Measurements from ENCODE around the gene RGS6.

Gene RGS6

DNA sequence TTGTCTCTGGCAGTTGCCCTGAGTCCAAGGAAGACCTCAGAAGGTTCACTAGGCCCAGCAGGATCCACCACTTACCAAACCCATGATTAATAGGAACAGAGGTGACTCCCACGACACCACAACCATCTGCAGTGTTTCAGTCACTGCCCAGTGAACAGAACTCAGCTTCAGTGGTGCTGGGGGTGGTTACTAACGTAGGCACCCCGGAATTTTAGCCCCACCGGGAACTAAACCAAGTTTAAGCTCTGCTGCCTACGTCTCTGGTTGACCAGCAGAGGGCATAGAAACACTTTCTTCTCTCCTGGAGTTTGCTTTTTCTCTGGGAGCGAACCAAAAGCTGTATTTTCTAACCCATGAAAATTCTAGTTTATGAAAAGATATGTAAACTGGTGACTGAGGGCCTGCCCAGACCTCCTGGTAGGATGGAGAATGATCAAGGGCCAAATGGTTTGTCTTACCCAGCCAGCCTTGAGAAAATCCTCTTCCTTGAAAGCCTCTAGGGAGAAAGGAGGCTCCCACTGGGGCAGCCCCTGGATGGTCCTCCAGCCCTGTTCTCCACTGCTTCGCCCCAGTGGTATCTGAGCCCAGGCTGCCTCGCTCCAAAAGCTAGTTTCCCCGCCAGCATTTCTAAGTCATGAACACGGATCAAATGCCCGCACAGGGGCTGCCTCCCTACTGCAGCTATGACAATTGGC, 581.9 kb downstream of the RGS6 start:
- peak; percentile 2 for DNase-seq

DNA sequence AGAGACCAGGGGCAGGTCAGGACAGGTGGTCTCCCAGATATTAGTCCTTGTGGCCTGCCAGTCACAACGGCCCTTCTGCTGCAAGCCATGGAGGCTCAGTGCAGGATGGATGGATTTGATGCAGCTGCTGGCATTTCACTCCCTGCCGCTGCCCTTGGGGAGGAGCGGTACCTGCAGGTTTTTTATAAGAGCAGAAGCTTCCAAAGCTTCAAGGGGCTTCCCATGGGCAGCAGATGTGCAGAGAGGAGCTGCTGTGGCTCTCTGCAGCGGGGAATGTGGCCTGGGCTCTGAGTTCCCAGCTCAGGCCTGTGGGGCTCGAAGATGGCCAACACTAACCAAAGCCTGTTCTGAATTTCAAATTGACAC, 582.4 kb downstream of the RGS6 start:
- DNase-seq = no peak

- DNase-seq = no peak
These were observed 583.8 kb downstream of the RGS6 start for GRCh38 chr14:72515779-72516770.

DNA sequence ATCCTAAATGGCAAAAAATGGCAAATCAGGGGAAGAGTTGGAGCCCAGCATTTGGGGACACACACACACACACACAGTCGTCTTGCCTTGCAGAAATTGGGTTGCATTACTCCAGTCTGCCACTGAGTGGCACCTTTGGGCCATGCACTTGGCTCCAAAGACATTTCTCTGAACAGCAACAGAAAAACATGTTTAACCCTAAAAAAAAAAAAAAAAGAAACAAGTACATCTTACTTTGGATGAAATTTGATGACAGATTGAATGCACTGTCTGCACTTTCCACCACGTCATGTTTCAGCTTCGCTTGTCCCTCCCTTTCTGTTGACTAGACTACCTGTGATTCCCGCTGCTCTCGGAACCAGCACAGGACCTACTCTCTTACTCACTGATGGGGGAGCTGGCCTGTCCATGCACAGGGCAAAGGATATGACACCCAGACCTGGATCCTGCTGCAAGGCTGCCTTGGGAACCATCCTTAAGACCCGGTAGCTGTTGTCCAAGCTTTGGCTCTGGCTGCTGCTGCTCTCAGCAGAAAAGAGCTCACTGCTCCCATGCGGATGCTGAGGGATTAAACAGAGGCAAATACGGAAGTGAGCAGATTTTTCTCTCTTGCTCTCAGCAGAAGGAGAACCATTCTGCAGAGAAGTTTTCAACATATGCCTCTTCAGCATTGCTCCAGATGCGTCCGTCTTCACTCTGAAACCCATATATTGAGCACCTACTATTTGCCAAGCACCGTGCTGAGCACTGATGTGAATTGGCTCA, 584.9 kb downstream of the RGS6 start:
- peak; percentile 30 for DNase-seq

DNA sequence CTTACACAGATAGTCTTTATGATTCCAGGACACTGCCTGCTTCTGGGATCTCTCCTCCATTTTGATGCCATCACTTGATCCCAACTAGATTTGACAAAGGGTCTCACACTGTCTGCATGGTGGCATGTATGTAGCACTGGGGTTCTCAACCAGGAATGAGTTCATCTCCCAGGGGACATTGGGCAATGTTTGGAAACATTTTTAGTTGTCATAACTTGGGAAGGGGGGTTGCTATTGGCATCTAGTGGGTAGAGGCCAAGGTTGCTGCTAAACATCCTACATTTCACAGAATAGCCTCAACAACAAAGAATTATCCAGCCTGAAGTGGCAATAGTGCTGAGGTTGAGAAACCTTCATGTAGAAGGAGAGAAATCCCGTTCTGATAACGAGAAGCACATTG, 585.5 kb downstream of the RGS6 start:
- no peak for DNase-seq

DNA sequence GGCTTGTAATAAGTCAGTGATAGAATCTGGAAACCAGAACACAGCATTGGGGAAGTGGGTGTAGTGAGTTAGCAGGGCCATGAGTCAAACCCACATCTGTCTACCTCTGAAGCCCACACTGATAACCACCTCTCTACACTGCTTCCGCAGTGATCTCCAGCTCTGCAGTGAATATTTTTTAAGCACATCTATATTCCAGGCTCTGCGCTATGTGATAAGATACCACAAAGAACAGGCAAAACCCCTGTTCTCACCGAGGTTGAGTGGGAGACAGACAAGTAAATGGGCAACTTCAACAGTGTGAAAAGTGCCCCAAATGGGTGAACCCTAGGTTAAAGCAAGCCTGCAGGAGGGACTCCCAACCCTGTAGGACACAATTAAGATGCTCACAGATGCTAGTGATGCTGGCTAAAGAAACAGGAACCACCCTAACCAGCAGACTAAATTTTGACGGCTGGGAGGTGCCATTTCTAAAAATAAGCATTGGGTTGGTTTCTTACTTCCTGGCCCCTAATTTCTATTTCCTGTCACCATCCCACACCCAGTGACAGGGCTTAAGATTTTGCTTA, 586.7 kb downstream of the RGS6 start:
- no peak for DNase-seq

DNA sequence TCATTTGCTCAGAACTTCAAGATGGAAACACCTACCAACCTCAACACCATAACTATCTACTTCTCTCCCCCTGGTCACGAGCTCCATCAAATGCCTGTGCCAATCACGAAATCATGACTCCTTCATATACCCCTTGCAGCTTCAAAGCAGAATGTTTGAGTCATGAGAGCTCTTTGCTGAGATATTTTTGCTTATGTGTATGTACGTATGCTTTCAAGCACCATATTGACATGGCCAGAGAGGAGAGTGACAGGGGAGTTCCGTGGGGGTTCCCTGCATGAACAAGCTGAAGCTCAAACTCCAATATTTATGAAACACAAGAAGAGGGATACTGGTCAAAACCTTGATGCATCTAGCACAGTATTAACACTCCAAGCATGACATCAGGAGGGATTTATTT, 587.3 kb downstream of the RGS6 start:
- DNase-seq = no peak

DNA sequence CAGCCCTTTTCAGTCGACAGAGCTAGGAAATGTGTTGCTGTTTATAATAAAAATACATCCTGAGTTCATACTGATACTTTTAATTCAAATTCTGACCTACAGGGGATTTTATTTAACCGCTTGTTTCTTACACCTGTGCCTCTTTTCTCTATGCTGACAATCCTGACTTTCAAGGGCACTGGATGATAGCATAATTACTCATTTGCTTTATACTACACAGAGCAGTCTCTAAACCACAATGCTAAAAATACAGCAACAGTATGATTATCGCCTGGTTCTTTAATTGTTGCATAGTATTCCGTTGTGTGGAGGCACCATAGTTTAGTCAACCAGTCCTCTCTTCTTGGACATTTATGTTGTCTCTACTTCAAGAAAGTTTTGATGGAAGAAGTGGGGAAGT, 588.8 kb downstream of the RGS6 start:
- no peak for DNase-seq

GRCh38 chr14:72521968-72522741, 589.9 kb downstream of the RGS6 start:
- DNase-seq = no peak

DNA sequence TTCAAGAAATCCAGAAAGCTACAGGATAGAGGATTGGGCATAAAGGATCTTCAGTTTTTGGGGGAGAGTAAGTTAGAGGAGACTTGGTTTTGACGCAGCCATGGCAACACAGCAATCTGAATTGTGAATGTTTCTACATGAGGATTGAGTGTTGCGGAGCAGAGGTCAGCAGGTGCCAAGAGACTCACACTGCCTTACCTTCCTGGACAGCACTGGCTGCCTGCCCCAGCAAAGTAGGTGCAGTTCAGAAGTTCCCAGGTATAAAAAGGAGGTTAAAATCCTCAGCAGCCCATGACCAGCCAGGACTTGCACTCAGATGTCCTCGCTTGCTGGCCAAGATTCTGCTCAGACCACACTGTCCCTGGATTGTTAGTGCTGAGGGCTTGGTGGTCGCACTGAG, 590.6 kb downstream of the RGS6 start:
- DNase-seq = no peak

- DNase-seq = no peak
These were observed 591.4 kb downstream of the RGS6 start for GRCh38 chr14:72523424-72524294.

GRCh38 chr14:72524295-72524629, 592.0 kb downstream of the RGS6 start:
- DNase-seq = no peak

DNA sequence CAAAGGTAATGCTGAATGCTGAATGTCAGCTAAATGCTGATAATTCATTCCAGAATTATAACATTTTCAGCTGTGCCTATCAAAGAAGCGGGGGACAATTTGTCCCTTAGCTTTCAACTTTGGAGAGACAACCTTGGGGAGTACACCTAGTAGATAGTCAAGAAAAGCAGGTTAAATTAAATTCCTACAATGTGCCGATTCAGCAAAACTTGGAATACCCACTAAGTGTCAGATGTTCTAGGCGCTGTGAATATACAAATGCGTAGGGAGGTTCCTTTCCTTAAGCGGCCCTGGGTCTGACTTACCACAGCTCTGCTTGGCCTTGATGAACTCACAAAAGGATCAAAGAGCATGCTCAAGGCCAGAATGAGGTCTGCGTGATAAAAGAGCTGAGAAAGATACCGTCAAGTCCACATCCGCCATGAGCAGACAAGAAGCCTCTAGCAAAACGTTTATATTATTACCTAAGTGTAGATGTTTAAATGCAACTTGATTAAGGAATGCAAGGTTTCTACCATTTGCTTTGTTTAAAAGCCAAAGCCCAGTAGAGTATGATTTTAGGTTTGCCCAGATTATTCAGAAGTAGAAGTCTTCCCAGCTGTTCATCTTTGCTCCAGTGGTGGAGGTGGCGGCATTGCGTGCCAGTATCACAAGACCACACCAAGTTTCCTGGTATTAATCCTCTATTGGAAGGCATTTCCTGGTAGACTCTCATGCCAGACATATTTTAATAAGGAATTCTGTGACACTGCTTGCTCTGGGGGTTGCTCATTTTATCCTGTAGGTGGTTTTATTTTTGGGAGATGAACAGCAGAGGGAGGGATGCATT, 593.1 kb downstream of the RGS6 start:
- DNase-seq = no peak

DNA sequence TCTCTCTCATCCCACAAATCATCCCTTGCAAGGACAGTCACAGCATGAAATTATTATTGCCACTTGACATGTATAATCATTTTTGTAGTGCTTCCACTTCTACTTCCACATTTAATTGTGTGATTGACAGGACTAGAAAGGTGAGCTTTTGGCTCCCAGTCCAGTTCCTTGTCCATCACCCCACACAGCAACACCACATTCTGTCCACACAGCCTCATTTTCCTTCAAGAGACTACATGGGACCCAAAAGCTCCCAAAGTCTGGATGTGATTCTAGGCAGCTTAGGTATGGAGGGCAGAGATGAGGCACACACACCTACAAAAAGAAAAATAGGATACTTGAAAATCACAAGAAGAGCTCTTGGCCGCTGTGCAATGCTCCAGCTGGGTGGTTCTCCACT, 595.4 kb downstream of the RGS6 start:
- no peak for DNase-seq

DNA sequence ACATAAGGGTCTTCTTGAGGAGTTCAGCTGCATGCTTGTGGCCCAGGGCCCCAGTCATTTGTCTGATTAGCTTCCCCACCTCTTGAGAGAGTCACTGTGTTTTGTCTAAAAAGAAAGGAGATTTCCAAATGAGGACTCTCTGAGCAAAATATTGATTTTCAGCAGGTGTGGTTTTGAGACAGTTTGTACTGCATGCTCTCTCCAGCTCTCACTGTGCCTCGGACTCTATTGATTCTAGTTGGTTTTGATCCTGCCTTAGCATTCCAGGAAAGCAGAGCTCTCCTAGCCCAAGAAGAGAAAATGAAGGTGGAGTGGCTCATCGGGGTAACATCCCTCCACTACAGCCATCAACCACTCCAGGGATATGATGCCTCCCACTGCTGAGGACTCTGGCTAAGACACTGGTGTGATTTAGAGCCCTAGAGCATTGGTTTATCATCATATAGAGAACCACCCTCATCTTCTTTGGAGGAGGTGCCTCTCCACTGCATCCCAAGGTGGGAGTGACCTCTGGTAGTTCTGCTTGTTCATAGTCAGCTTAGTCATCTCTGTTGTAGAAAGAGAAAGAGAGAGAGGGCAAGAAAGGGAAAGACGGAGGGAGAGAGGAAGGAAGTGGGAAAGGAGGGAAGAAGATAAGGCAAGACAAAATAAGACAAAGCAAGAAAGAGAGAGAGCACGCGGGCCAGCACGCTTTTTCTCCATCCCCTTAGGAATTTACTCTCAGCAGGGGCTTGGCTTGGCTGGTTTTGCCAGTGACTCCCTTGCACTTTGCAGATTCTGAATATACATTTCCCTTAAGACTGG, 596.0 kb downstream of the RGS6 start:
- no peak for DNase-seq

- DNase-seq = no peak
These were observed 596.6 kb downstream of the RGS6 start for GRCh38 chr14:72528863-72529175.

GRCh38 chr14:72532686-72533454, 600.6 kb downstream of the RGS6 start:
- no peak for DNase-seq

DNA sequence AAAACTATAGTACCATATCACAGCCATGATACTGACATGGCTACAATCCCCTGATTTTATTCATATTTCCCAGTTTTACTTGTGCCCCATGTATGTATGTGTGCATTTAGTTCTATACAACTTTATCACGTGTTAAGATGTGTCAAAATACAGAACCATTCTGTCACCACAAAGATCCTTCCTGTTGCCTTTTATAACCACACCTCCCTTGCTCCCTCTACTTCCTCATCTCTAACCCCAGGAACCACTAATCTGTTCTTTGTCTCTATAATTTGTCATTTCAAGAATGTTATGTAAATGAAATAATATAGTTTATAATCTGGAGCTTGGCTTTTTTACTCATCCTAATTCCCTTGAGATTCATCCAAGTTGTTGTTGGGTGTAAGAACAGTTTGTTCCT, 603.3 kb downstream of the RGS6 start:
- DNase-seq = no peak

DNA sequence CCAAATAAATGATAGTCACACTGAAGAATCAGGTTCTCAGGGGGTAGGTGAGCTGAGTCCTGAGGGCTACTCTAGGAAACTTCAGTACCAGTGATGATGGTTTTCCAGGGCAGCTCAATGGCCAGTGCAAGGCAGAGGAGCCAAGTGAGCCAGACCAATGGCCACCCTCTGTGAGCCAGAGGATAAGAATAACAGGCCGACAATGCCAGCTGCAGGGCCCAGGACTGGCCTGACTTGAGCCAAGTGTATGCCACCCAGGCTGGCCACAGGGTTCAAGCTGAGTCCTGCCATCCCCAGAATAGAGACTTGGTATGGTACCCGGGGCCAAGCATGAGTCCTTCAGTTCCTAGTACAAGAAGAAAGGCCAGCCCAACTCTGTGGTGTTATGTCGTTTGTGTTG, 606.2 kb downstream of the RGS6 start:
- no peak for DNase-seq

Measured in COR-L47 (cell line).